ENCODE data around the gene SSBP3.

DNA sequence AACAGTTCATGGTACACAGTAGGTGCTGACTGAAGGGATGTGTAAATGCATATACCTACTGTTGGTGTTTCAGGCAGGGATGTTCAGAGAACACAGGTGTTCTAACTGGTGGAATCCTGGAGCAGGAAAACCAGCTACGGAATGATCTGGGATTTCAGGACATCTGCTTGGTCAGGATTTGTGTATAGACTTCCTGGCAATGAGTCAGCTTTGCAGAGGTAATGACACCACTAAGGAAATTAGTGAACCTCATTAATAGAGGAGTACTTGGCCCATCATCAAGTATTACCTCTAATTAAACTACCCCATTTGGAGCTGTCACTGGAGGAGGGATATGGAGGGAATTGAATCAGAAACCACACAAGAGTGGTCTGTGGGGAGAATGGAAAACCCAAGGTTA lies 198.9 kb downstream of the SSBP3 start:
- TF ChIP-seq, protein P1, sequence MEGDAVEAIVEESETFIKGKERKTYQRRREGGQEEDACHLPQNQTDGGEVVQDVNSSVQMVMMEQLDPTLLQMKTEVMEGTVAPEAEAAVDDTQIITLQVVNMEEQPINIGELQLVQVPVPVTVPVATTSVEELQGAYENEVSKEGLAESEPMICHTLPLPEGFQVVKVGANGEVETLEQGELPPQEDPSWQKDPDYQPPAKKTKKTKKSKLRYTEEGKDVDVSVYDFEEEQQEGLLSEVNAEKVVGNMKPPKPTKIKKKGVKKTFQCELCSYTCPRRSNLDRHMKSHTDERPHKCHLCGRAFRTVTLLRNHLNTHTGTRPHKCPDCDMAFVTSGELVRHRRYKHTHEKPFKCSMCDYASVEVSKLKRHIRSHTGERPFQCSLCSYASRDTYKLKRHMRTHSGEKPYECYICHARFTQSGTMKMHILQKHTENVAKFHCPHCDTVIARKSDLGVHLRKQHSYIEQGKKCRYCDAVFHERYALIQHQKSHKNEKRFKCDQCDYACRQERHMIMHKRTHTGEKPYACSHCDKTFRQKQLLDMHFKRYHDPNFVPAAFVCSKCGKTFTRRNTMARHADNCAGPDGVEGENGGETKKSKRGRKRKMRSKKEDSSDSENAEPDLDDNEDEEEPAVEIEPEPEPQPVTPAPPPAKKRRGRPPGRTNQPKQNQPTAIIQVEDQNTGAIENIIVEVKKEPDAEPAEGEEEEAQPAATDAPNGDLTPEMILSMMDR (IDR thresholded peaks at IDR 0.05; ENCODE audit: insufficient read depth, low read length) = no peak
- TF ChIP-seq POLR2AphosphoS5 (IDR thresholded peaks at IDR 0.05; ENCODE audit: low read depth) = no peak
- TF ChIP-seq, protein P2, sequence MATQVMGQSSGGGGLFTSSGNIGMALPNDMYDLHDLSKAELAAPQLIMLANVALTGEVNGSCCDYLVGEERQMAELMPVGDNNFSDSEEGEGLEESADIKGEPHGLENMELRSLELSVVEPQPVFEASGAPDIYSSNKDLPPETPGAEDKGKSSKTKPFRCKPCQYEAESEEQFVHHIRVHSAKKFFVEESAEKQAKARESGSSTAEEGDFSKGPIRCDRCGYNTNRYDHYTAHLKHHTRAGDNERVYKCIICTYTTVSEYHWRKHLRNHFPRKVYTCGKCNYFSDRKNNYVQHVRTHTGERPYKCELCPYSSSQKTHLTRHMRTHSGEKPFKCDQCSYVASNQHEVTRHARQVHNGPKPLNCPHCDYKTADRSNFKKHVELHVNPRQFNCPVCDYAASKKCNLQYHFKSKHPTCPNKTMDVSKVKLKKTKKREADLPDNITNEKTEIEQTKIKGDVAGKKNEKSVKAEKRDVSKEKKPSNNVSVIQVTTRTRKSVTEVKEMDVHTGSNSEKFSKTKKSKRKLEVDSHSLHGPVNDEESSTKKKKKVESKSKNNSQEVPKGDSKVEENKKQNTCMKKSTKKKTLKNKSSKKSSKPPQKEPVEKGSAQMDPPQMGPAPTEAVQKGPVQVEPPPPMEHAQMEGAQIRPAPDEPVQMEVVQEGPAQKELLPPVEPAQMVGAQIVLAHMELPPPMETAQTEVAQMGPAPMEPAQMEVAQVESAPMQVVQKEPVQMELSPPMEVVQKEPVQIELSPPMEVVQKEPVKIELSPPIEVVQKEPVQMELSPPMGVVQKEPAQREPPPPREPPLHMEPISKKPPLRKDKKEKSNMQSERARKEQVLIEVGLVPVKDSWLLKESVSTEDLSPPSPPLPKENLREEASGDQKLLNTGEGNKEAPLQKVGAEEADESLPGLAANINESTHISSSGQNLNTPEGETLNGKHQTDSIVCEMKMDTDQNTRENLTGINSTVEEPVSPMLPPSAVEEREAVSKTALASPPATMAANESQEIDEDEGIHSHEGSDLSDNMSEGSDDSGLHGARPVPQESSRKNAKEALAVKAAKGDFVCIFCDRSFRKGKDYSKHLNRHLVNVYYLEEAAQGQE (IDR thresholded peaks at IDR 0.05; ENCODE audit: insufficient replicate concordance, low read depth) = no peak
- no peak for TF ChIP-seq SPI1 (IDR thresholded peaks at IDR 0.05; ENCODE audit: borderline replicate concordance, low read depth)
- no peak for TF ChIP-seq GABPA (IDR thresholded peaks at IDR 0.05; ENCODE audit: low read depth)

Data from HL-60 (cell line).